Kidney (tissue), 14 donors: Measurements from ENCODE around the gene ARID5A. TPM values are rescaled to one million over a fixed set of nuclear protein-coding genes. Genes with fewer than 3 reads are reported as not detected.

Source experiments
- DNase-seq, 5 donors: peaks; one replicate each; pipeline ENCODE4 v3.0.0-alpha.2; 2013 to 2020
- FAIRE-seq: peaks from 2 replicates; lab custom pipeline; 2012; peaks lifted over from hg19 to GRCh38; lab: Jason Lieb, UNC
- H3K27ac ChIP-seq, 2 donors: one replicate each; pipeline ENCODE4 v1.7.0; 2013; ENCODE audit warnings: low read depth in 2 of 2, low read length in 2 of 2, inconsistent platforms in 1 of 2
- H3K27me3 ChIP-seq: one replicate; pipeline ENCODE4 v1.7.1; 2013; ENCODE audit warnings: low read length, inconsistent platforms; ENCODE audit not compliant: control insufficient read depth, insufficient read depth
- H3K36me3 ChIP-seq, 3 donors: one replicate each; pipeline versions ENCODE4 v1.7.0 to v1.7.1; 2013; ENCODE audit warnings: low read length in 3 of 3, control low read depth in 1 of 3, inconsistent platforms in 1 of 3; ENCODE audit not compliant: insufficient read depth in 3 of 3, control insufficient read depth in 2 of 3
- H3K4me1 ChIP-seq, 3 donors: one replicate each; pipeline versions ENCODE4 v1.7.0 to v1.7.1; 2013; ENCODE audit warnings: low read length in 3 of 3, inconsistent platforms in 1 of 3, low read depth in 1 of 3; ENCODE audit not compliant: control insufficient read depth in 2 of 3, insufficient read depth in 2 of 3
- H3K4me3 ChIP-seq, 3 donors: one replicate each; pipeline versions ENCODE4 v1.7.0 to v1.8.1; 2013; ENCODE audit warnings: low read length in 3 of 3, control low read depth in 1 of 3, inconsistent platforms in 1 of 3
- H3K9ac ChIP-seq, 3 donors: one replicate each; pipeline versions ENCODE4 v1.7.0 to v1.7.1; 2013; ENCODE audit warnings: low read length in 3 of 3, control low read depth in 1 of 3, inconsistent platforms in 1 of 3
- H3K9me3 ChIP-seq, 3 donors: one replicate each; pipeline versions ENCODE4 v1.7.0 to v1.7.1; 2013; ENCODE audit warnings: low read length in 3 of 3, control low read depth in 1 of 3, inconsistent platforms in 1 of 3; ENCODE audit not compliant: control insufficient read depth in 2 of 3, insufficient read depth in 1 of 3
- CTCF ChIP-seq: IDR thresholded peaks from 3 replicates; pipeline ENCODE4 v1.5.1; 2012; ENCODE audit warnings: mild to moderate bottlenecking, moderate library complexity, borderline replicate concordance; ENCODE audit not compliant: insufficient read depth; ENCODE audit errors: extremely low read depth
- intact Hi-C: fragments of 100-400 bp; cut with DNase I; formaldehyde crosslinking; loops from one replicate; pipeline ENCODE4 v1.11.1; 2022
- polyA plus RNA-seq: library from polyadenylated mRNA; stranded (reverse); fragments of 350-450 nt; fragmentation: Illumina TruSeq; extraction: RNeasy Lipid Tissue Mini Kit (QIAGEN cat#74804); gene quantifications from one replicate; pipeline ENCODE4 v1.2.3, GENCODE V29; 2014; ENCODE audit warnings: low read depth, low replicate concordance; ENCODE audit not compliant: insufficient read depth
- total RNA-seq: library from RNA; stranded (reverse); fragmentation: NEBNext Ultra II Directional; extraction: Animal tissue kit (Norgen Biotek cat#: 25700); gene quantifications from one replicate; pipeline ENCODE4 v1.2.1, GENCODE V29; 2021
- donor health status: control.
- donor health status: control.
- donor health status: control.
- donor health status: control.
- donor health status: control.
- donor health status: DM: yes; HTN: yes; CAD: no.
- donor health status: Normal renal cell carcinoma (clear cell type).

Gene ARID5A
- total and polyA plus RNA-seq, 2 donors from 2014 or later: 8.6 to 26.3 TPM

- TF ChIP-seq CTCF: no peak
- Histone ChIP-seq H3K4me3 (no peak overlapping the region), H3K9me3 (no peaks in the 10 kb centered on the region), H3K4me1 (peaks cover 3 to 23% (median 10%) of the 10 kb centered on the region in 3 donors), H3K9ac (no peak overlapping the region), H3K36me3 (no peaks in the 10 kb centered on the region), H3K27ac (no peak overlapping the region), H3K27me3 (no peaks in the 10 kb centered on the region)
- FAIRE-seq: no peak
- intact Hi-C loops: no loop called here
- DNase-seq: no peak
Observed at GRCh38 chr2:96510931-96511595, 25.5 kb upstream of the ARID5A start.

- H3K4me3 ChIP-seq: no peak overlapping the region
- DNase-seq (no peak), FAIRE-seq (no peak)
- no peak overlapping the region for H3K9ac ChIP-seq
- TF ChIP-seq CTCF: no peak
- no peaks in the 10 kb centered on the region for H3K9me3 ChIP-seq
- intact Hi-C loops: no loop called here
- H3K36me3 ChIP-seq: no peaks in the 10 kb centered on the region
- no peak overlapping the region for H3K27ac ChIP-seq
- no peaks in the 10 kb centered on the region for H3K27me3 ChIP-seq
- H3K4me1 ChIP-seq: peaks cover 2 to 16% (median 3%) of the 10 kb centered on the region in 3 donors
Observed at GRCh38 chr2:96511851-96512250, 24.7 kb upstream of the ARID5A start.

GRCh38 chr2:96512341-96512740 is 24.2 kb upstream of the ARID5A start:
- Histone ChIP-seq H3K9me3 (peaks cover 0 to 3% (median 2%) of the 10 kb centered on the region in 3 donors), H3K27me3 (no peaks in the 10 kb centered on the region), H3K27ac (no peak overlapping the region), H3K9ac (no peak overlapping the region), H3K36me3 (no peaks in the 10 kb centered on the region), H3K4me1 (peaks cover 0 to 13% (median 3%) of the 10 kb centered on the region in 3 donors), H3K4me3 (no peak overlapping the region)
- FAIRE-seq: no peak
- no peak for TF ChIP-seq CTCF
- no peak for DNase-seq
- intact Hi-C loops: no loop called here
